Measurements from ENCODE around the gene MRTFB.

Gene MRTFB

DNA sequence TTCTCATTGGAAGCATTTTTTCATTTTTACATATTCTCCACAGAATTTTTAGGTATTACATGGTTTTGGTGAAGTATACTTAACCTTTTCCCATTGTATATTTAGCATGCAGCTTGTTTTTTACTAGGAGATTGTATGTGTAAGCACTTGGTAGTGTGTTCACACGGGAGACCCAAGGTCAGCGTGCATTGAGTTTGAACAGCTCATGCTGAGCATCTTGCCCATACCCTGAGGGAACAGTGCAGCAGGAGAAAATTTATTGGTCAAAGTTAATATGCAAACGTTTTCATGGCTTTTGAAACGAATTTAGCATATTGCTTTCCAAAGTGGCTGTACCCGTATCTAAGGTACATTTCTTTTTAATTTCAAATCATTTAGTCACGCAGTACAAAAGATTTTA, 168.7 kb downstream of the MRTFB start:
- Histone ChIP-seq H3K9ac (ENCODE audit: low read length) (no peak overlapping the region), H4K8ac (ENCODE audit: low read length) (no peak overlapping the region), H3K4me3 (ENCODE audit: insufficient read depth in 1 of 2, low read depth in 1 of 2, low read length in 2 of 2) (no peak overlapping the region), H3K27me3 (ENCODE audit: control insufficient read depth in 1 of 2, insufficient read depth in 1 of 2, low read length in 2 of 2) (no peaks in the 10 kb centered on the region), H2BK120ac (ENCODE audit: low read depth, low read length) (no peak overlapping the region), H3K23ac (ENCODE audit: low read length in 2 of 2) (no peak overlapping the region), H3K4ac (ENCODE audit: low read depth in 1 of 2, low read length in 2 of 2) (no peak overlapping the region), H3K36me3 (ENCODE audit: control insufficient read depth in 1 of 2, insufficient read depth in 2 of 2, low read depth in 1 of 2, low read length in 2 of 2) (peaks cover 12 to 76% of the 10 kb centered on the region in 2 experiments), H2AFZ (ENCODE audit: low read depth, low read length) (no peak overlapping the region), H2BK15ac (ENCODE audit: low read depth, poor library complexity, severe bottlenecking) (no peak overlapping the region), H3K4me2 (ENCODE audit: low read length, poor library complexity, severe bottlenecking) (no peak overlapping the region), H3K9me3 (ENCODE audit: control insufficient read depth, low read length) (no peaks in the 10 kb centered on the region), H3K18ac (ENCODE audit: low read depth in 1 of 2, low read length in 2 of 2) (no peak overlapping the region), H4K91ac (ENCODE audit: low read length) (no peak overlapping the region), H3K79me1 (replicated peaks; ENCODE audit: low read length, poor library complexity, severe bottlenecking) (no peaks in the 10 kb centered on the region), H2BK12ac (ENCODE audit: low read length in 2 of 2) (no peak overlapping the region), H2AK5ac (ENCODE audit: low read length, severe bottlenecking) (no peak overlapping the region), H3K27ac (ENCODE audit: low read length, poor library complexity, severe bottlenecking) (peak overlapping the region; percentile 82), H2BK5ac (ENCODE audit: low read depth, low read length, poor library complexity, severe bottlenecking) (no peak overlapping the region), H3K14ac (ENCODE audit: low read length in 2 of 2) (no peak overlapping the region), H3K4me1 (ENCODE audit: control insufficient read depth, insufficient read depth, low read depth, low read length) (peaks cover 7% of the 10 kb centered on the region)
- 95% methylated on average over 4 of the region's 6 CpGs for WGBS
- no peak for DNase-seq

DNA sequence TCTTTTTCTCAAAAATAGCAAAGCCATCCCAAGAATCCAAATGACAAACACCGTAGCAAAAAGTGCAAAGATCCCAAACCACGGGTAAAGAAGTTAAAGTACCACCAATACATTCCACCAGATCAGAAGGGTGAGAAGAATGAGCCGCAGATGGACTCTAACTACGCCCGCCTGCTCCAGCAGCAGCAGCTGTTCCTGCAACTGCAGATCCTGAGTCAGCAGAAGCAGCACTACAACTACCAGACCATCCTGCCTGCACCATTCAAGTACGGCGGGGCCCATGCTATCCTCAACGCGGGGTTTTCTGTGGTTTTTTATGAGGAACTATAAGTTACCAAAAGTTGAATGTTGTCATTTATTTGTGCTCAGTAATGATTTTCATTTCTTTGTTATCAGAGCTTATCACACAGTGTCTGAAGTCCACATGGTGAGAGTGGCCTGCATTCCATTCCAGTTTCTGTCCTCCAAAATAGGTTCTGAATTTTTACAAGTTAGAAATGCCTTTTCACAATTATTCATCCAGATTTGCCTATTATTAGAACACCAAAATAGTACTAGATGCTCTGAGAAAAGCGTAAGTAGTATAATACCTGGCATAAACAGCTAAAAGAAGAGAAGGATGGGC, 169.2 kb downstream of the MRTFB start:
- H3K4me1 ChIP-seq (ENCODE audit: control insufficient read depth, insufficient read depth, low read depth, low read length), result peaks cover 7% of the 10 kb centered on the region
- H3K4ac ChIP-seq (ENCODE audit: low read depth in 1 of 2, low read length in 2 of 2), result no peak overlapping the region
- no peak overlapping the region for H2BK12ac ChIP-seq (ENCODE audit: low read length in 2 of 2)
- WGBS, result 77% methylated on average over 6 of the region's 10 CpGs
- H3K79me1 ChIP-seq (replicated peaks; ENCODE audit: low read length, poor library complexity, severe bottlenecking), result no peaks in the 10 kb centered on the region
- DNase-seq, result no peak
- no peaks in the 10 kb centered on the region for H3K27me3 ChIP-seq (ENCODE audit: control insufficient read depth in 1 of 2, insufficient read depth in 1 of 2, low read length in 2 of 2)
- peaks cover 7 to 76% of the 10 kb centered on the region in 2 experiments for H3K36me3 ChIP-seq (ENCODE audit: control insufficient read depth in 1 of 2, insufficient read depth in 2 of 2, low read depth in 1 of 2, low read length in 2 of 2)
- no peak overlapping the region for H3K4me3 ChIP-seq (ENCODE audit: insufficient read depth in 1 of 2, low read depth in 1 of 2, low read length in 2 of 2)
- no peak overlapping the region for H4K8ac ChIP-seq (ENCODE audit: low read length)
- no peak overlapping the region for H3K14ac ChIP-seq (ENCODE audit: low read length in 2 of 2)
- no peak overlapping the region for H3K9ac ChIP-seq (ENCODE audit: low read length)
- no peak overlapping the region for H3K4me2 ChIP-seq (ENCODE audit: low read length, poor library complexity, severe bottlenecking)
- no peak overlapping the region for H2BK5ac ChIP-seq (ENCODE audit: low read depth, low read length, poor library complexity, severe bottlenecking)
- no peak overlapping the region for H3K23ac ChIP-seq (ENCODE audit: low read length in 2 of 2)
- H2BK15ac ChIP-seq (ENCODE audit: low read depth, poor library complexity, severe bottlenecking), result no peak overlapping the region
- H2AK5ac ChIP-seq (ENCODE audit: low read length, severe bottlenecking), result no peak overlapping the region
- H4K91ac ChIP-seq (ENCODE audit: low read length), result no peak overlapping the region
- peak overlapping the region; percentile 82 for H3K27ac ChIP-seq (ENCODE audit: low read length, poor library complexity, severe bottlenecking)
- no peak overlapping the region for H2AFZ ChIP-seq (ENCODE audit: low read depth, low read length)
- H2BK120ac ChIP-seq (ENCODE audit: low read depth, low read length), result no peak overlapping the region
- H3K18ac ChIP-seq (ENCODE audit: low read depth in 1 of 2, low read length in 2 of 2), result no peak overlapping the region
- H3K9me3 ChIP-seq (ENCODE audit: control insufficient read depth, low read length), result no peaks in the 10 kb centered on the region

DNA sequence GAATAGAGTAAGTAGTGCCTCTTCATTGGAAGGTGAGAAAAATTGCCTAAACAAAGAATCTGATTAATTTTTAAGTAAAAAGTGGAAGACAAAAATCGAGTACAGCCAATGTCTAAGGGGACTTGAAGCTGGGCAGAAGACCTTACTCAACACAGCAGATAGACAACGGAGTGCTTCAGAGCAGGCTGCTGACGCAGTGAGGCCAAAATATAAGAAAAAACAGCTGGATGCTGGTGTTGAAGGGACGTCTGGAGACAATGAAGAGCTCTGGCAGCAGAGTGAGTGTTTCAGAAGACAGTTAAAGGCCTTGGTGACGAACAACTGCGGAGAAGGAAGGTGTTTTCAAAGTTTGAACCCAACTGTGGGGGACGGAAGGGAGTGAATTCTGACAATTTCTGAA, 169.8 kb downstream of the MRTFB start:
- no peak overlapping the region for H3K14ac ChIP-seq (ENCODE audit: low read length in 2 of 2)
- DNase-seq, result no peak
- no peak overlapping the region for H3K27ac ChIP-seq (ENCODE audit: low read length, poor library complexity, severe bottlenecking)
- no peaks in the 10 kb centered on the region for H3K27me3 ChIP-seq (ENCODE audit: control insufficient read depth in 1 of 2, insufficient read depth in 1 of 2, low read length in 2 of 2)
- no peak overlapping the region for H3K4me3 ChIP-seq (ENCODE audit: insufficient read depth in 1 of 2, low read depth in 1 of 2, low read length in 2 of 2)
- no peak overlapping the region for H2BK12ac ChIP-seq (ENCODE audit: low read length in 2 of 2)
- H3K9me3 ChIP-seq (ENCODE audit: control insufficient read depth, low read length), result no peaks in the 10 kb centered on the region
- no peak overlapping the region for H3K18ac ChIP-seq (ENCODE audit: low read depth in 1 of 2, low read length in 2 of 2)
- H3K23ac ChIP-seq (ENCODE audit: low read length in 2 of 2), result no peak overlapping the region
- no peak overlapping the region for H2AFZ ChIP-seq (ENCODE audit: low read depth, low read length)
- no peak overlapping the region for H3K4me2 ChIP-seq (ENCODE audit: low read length, poor library complexity, severe bottlenecking)
- peaks cover 7 to 78% of the 10 kb centered on the region in 2 experiments for H3K36me3 ChIP-seq (ENCODE audit: control insufficient read depth in 1 of 2, insufficient read depth in 2 of 2, low read depth in 1 of 2, low read length in 2 of 2)
- no peak overlapping the region for H2BK120ac ChIP-seq (ENCODE audit: low read depth, low read length)
- no peak overlapping the region for H2AK5ac ChIP-seq (ENCODE audit: low read length, severe bottlenecking)
- peaks cover 7% of the 10 kb centered on the region for H3K4me1 ChIP-seq (ENCODE audit: control insufficient read depth, insufficient read depth, low read depth, low read length)
- no peak overlapping the region for H2BK15ac ChIP-seq (ENCODE audit: low read depth, poor library complexity, severe bottlenecking)
- H4K91ac ChIP-seq (ENCODE audit: low read length), result no peak overlapping the region
- H2BK5ac ChIP-seq (ENCODE audit: low read depth, low read length, poor library complexity, severe bottlenecking), result no peak overlapping the region
- no peak overlapping the region for H3K9ac ChIP-seq (ENCODE audit: low read length)
- WGBS, result 91% methylated on average over 5 of the region's 7 CpGs
- H4K8ac ChIP-seq (ENCODE audit: low read length), result no peak overlapping the region
- no peaks in the 10 kb centered on the region for H3K79me1 ChIP-seq (replicated peaks; ENCODE audit: low read length, poor library complexity, severe bottlenecking)
- no peak overlapping the region for H3K4ac ChIP-seq (ENCODE audit: low read depth in 1 of 2, low read length in 2 of 2)

DNA sequence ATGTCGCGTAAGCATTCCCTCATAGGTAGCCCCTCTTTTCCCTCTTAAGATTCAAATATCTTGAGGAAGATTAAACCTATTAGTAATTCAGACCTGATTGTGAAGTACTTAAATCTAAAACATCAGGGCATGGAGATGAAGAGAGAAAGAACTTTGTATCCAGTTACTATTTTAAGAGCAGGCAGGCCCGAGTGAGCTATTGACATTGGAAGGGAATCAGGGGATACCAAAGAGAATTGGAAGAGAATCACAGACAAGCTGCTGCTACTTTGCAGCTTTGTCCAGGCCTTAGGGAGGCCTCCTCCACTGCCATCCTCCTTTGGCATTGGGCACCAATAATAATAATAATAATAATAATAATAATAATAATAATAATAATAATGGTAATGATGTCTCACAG, 170.5 kb downstream of the MRTFB start:
- Histone ChIP-seq H2BK120ac (ENCODE audit: low read depth, low read length) (no peak overlapping the region), H3K14ac (ENCODE audit: low read length in 2 of 2) (no peak overlapping the region), H4K8ac (ENCODE audit: low read length) (no peak overlapping the region), H4K91ac (ENCODE audit: low read length) (no peak overlapping the region), H3K9ac (ENCODE audit: low read length) (no peak overlapping the region), H3K4me3 (ENCODE audit: insufficient read depth in 1 of 2, low read depth in 1 of 2, low read length in 2 of 2) (no peak overlapping the region), H3K4ac (ENCODE audit: low read depth in 1 of 2, low read length in 2 of 2) (no peak overlapping the region), H3K23ac (ENCODE audit: low read length in 2 of 2) (no peak overlapping the region), H3K36me3 (ENCODE audit: control insufficient read depth in 1 of 2, insufficient read depth in 2 of 2, low read depth in 1 of 2, low read length in 2 of 2) (peaks cover 11 to 78% of the 10 kb centered on the region in 2 experiments), H2BK12ac (ENCODE audit: low read length in 2 of 2) (no peak overlapping the region), H3K18ac (ENCODE audit: low read depth in 1 of 2, low read length in 2 of 2) (no peak overlapping the region), H2AFZ (ENCODE audit: low read depth, low read length) (no peak overlapping the region), H2BK5ac (ENCODE audit: low read depth, low read length, poor library complexity, severe bottlenecking) (no peak overlapping the region), H2AK5ac (ENCODE audit: low read length, severe bottlenecking) (no peak overlapping the region), H3K27ac (ENCODE audit: low read length, poor library complexity, severe bottlenecking) (no peak overlapping the region), H3K4me2 (ENCODE audit: low read length, poor library complexity, severe bottlenecking) (no peak overlapping the region), H2BK15ac (ENCODE audit: low read depth, poor library complexity, severe bottlenecking) (no peak overlapping the region), H3K4me1 (ENCODE audit: control insufficient read depth, insufficient read depth, low read depth, low read length) (peaks cover 7% of the 10 kb centered on the region), H3K27me3 (ENCODE audit: control insufficient read depth in 1 of 2, insufficient read depth in 1 of 2, low read length in 2 of 2) (no peaks in the 10 kb centered on the region), H3K79me1 (replicated peaks; ENCODE audit: low read length, poor library complexity, severe bottlenecking) (no peaks in the 10 kb centered on the region), H3K9me3 (ENCODE audit: control insufficient read depth, low read length) (no peaks in the 10 kb centered on the region)
- WGBS, result 98% methylated on average over 3 of the region's 3 CpGs
- DNase-seq, result no peak

Data from mesenchymal stem cell (in vitro differentiated cells and primary cell).